ENCODE results near the gene TBXAS1.

GRCh38 chr7:139897422-139898090 is 68.5 kb downstream of the TBXAS1 start:
- TF ChIP-seq, protein P1, sequence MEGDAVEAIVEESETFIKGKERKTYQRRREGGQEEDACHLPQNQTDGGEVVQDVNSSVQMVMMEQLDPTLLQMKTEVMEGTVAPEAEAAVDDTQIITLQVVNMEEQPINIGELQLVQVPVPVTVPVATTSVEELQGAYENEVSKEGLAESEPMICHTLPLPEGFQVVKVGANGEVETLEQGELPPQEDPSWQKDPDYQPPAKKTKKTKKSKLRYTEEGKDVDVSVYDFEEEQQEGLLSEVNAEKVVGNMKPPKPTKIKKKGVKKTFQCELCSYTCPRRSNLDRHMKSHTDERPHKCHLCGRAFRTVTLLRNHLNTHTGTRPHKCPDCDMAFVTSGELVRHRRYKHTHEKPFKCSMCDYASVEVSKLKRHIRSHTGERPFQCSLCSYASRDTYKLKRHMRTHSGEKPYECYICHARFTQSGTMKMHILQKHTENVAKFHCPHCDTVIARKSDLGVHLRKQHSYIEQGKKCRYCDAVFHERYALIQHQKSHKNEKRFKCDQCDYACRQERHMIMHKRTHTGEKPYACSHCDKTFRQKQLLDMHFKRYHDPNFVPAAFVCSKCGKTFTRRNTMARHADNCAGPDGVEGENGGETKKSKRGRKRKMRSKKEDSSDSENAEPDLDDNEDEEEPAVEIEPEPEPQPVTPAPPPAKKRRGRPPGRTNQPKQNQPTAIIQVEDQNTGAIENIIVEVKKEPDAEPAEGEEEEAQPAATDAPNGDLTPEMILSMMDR (IDR thresholded peaks at IDR 0.05) = no peak
- no peak for TF ChIP-seq POLR2A (IDR thresholded peaks at IDR 0.05)
